Measurements from ENCODE around the gene PRMT7.

PRMT7 gene

DNA sequence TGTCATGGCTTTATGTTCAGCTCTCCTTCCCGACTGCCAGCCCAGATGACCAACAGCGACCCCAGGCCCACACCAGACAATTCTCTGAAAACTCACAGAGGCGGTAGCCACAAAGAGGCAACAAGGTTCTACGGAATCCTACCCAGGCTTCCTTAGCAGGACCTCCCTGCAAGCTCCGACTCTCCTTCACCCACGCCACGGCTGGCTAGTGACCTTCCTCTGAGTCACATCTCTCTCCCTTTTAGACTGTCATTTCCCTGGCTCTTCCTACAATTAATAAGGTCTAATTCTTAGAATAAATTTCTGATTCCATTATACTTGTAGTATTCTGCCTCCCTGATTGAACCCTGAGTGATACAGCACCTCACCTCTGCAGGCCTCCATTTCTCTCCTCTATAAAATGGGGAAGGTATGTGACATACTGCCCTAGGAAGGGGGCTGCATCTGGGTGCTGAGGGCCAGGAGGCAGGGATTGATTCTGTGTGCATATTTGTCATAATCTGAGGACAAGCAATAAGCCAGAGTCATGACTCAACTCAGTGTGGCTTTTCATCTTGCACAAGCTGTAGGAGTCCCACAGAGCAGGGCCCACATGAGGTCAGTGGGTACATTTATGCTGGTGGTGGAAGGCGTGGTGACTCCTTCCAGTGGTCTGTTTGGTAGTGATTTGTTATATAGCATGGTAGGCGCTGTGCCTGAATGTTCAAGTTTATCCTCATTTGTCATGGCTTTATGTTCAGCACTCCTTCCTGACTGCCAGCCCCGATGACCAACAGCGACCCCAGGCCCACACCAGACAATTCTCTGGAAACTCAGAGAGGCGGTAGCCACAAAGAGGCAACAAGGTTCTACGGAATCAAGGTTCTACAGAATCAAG is 91.3 kb downstream of the PRMT7 start:
- no peak for DNase-seq

DNA sequence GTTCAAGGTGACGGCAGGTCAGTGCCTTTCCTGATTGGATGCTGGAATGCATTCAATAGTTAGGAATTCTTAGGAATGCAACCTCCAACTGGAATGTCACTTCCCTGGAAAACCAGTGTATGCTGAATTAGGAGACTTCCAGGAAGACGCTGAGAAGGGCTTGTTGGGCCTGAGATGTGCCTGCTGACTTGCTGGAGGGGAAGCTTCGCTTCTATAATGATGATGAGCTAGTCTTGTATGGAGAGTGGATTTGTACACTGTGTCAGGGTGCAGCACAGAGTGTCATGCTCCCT is 91.9 kb downstream of the PRMT7 start:
- DNase-seq = no peak

DNA sequence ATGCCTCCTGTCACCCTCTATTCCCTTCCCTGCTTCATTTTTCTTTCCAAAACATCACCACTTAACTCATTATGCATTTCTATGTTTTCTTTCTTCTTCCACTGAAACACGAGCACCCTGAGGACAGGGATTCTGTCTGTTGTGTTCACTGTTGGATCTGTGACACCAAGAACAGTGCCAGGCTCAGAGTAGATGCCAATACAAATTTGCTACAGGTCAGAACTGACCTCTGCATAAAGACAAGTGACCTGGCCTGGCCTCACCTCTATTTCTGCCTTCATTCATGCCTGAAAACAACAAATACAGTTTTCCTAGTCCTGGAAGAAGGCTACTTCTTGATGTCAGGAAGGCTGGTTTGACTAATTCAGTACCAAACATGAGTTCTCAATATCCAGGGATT is 92.4 kb downstream of the PRMT7 start:
- DNase-seq = no peak

DNA sequence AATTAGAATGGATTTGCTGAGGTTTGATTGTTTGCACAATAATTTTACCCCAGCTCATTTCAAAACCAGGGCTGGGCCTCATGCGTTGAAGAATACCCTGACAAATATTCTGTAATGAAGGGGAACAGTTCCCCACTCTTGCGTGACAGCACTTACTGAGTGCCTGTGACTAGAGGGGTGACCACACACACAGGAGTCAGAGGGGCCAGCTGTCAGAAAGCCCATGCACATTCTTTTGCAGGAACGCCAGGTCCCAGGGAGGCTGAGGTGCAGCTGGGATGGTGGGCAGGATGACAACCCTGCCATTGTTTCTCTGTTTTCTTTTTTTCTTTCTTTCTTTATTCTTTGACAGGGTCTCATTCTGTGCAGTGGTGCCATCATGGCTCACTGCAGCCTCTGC is 92.9 kb downstream of the PRMT7 start:
- no peak for DNase-seq

DNA sequence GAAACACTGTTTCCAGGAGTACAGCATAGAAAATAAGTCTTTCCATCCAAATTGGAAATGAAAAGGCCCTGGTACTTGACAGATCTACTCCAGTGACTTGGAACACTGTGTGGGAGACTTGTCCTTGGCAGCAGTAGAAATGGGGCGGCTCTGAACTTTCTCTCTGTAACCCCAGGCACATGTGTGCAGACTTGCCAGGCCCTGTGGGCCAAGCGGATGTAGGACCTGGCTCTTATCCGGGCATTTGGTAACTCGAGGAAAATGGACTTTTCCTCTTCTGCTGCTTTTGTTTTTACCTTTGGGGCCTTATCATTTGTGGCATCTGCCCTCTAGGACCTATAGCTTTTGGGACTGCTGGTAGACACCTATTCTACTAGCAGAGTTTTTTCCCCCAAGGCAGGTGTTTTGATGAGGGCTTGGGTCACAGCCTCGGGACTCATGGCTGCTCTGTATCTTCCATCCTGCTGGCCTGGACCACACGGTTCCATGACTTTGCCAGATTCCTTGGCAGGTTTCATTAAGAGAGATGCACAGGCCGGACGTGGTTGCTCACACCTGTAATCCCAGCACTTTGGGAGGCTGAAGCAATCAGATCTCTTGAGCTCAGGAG is 94.0 kb downstream of the PRMT7 start:
- DNase-seq = no peak

DNA sequence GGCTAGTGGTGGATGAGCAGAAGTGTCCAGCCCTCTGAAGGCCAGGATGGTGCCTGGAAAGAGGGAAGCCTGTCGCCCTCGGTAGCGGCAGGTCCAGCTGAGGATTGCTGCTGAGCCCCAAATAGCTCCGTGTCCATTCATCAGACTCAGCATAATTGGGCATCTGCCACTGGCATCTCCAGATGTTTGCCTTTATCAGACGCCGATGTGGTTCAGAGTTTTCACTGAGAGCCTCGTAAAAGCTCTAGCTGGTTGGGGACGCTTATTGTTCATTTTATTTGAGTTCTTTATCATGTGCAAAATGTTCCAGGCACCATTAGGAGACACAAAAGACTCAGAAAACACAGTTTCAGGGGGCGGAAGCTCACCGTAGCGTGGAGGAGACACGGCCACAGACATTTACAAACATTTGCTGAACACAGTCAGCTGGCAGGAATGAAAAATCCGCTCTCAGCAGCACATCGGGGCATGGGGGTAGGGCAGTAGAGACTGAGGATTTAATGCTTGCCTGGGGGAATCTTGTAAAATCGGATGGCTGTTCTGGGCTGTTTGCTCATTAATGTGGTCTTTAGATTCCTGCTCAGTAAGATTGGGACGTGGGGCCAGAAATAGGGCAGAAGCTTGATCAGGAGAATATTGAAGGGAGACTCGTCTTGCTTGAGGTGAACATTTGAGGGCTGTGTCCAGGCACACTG is 95.8 kb downstream of the PRMT7 start:
- no peak for DNase-seq

Measured in activated CD8-positive, alpha-beta memory T cell treated with anti-CD3 and anti-CD28 coated beads for 24 hours (primary cell).